Tibial artery (tissue), 4 donors: ENCODE measurements around the gene OAF.

ENCODE experiments used
- DNase-seq, 2 donors: peaks; one replicate each; pipeline ENCODE4 v3.0.0-alpha.2; 2019
- H3K27ac ChIP-seq, 2 donors: fragments of 200-600 bp; sonication (generic) in 1 of 2; 1 replicate in 1 of 2; 2 replicates in 1 of 2; pipeline ENCODE4 v1.5.1; 2018 to 2019; ENCODE audit warnings: mild to moderate bottlenecking in 1 of 2
- H3K27me3 ChIP-seq, 2 donors: fragments of 200-600 bp; sonication (generic) in 1 of 2; one replicate each; pipeline versions ENCODE4 v1.5.1 to v1.6.0; 2016 to 2019
- H3K36me3 ChIP-seq, 3 donors: fragments of 200-600 bp; sonication (generic) in 2 of 3; one replicate each; pipeline ENCODE4 v1.5.1; 2016 to 2019; ENCODE audit warnings: mild to moderate bottlenecking in 2 of 3
- H3K4me1 ChIP-seq, 4 donors: fragments of 200-600 bp; sonication (generic) in 2 of 4; 1 replicate in 3 of 4; 2 replicates in 1 of 4; pipeline ENCODE4 v1.5.1; 2016 to 2019
- H3K4me3 ChIP-seq, 2 donors: fragments of 200-600 bp; sonication (generic) in 1 of 2; 1 replicate in 1 of 2; 2 replicates in 1 of 2; pipeline ENCODE4 v1.5.1; 2018 to 2019; ENCODE audit warnings: mild to moderate bottlenecking in 2 of 2
- H3K9me3 ChIP-seq, 3 donors: fragments of 200-600 bp; sonication (generic) in 1 of 3; one replicate each; pipeline ENCODE4 v1.5.1; 2016 to 2019
- intact Hi-C: fragments of 100-400 bp; cut with DNase I; formaldehyde crosslinking; loops from one replicate; pipeline ENCODE4 v1.15.0; 2023; ENCODE audit warnings: low total_unique reads
- TF ChIP-seq, protein P1 (sequence below), 2 experiments: fragments of 200-600 bp in 1 of 2; fragments of 450-650 bp in 1 of 2; IDR thresholded peaks; one replicate each; pipeline ENCODE4 v1.5.1; 2017 to 2019; ENCODE audit warnings: antibody characterized with exemption in 2 of 2, mild to moderate bottlenecking in 1 of 2, moderate library complexity in 1 of 2

OAF gene

DNA sequence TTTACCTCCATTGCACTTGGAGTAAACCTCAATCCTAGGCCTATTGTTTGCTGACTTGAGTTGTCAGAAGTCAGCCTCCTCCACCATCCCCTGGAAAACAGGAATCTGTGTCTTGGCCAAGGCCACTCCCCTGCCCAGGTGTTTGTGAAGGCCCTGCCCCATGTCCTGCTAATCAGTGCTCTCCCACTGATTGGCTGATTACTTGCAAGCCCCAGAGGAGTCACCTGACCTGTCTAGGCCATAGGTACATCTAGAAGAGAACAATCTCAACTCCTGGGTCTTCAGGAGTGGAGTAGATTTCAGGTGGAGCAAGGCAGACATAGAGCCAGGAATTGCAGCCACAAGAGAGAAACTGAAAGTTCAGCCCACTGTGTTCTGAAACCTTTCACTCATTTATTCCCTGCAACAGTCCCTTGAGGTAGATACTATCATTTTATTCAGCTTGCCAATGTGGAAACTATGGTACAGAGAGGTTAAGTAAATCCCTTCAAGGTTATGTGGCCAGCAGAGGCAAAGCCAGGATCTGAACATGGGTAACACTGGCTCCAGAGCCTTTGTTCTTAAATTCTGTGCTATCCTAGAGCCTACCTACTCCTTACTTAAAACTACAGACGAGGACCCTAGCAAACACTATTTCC lies 10.4 kb downstream of the OAF start:
- no peak overlapping the region for H3K4me3 ChIP-seq
- intact Hi-C loops = no loop called here
- no peak for DNase-seq
- no peaks in the 10 kb centered on the region for H3K27me3 ChIP-seq
- TF ChIP-seq, protein P1, sequence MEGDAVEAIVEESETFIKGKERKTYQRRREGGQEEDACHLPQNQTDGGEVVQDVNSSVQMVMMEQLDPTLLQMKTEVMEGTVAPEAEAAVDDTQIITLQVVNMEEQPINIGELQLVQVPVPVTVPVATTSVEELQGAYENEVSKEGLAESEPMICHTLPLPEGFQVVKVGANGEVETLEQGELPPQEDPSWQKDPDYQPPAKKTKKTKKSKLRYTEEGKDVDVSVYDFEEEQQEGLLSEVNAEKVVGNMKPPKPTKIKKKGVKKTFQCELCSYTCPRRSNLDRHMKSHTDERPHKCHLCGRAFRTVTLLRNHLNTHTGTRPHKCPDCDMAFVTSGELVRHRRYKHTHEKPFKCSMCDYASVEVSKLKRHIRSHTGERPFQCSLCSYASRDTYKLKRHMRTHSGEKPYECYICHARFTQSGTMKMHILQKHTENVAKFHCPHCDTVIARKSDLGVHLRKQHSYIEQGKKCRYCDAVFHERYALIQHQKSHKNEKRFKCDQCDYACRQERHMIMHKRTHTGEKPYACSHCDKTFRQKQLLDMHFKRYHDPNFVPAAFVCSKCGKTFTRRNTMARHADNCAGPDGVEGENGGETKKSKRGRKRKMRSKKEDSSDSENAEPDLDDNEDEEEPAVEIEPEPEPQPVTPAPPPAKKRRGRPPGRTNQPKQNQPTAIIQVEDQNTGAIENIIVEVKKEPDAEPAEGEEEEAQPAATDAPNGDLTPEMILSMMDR (IDR thresholded peaks at IDR 0.05) = no peak
- no peaks in the 10 kb centered on the region for H3K36me3 ChIP-seq
- H3K4me1 ChIP-seq = peaks cover 0 to 18% (median 18%) of the 10 kb centered on the region in 4 donors
- no peaks in the 10 kb centered on the region for H3K9me3 ChIP-seq
- H3K27ac ChIP-seq = no peak overlapping the region

DNA sequence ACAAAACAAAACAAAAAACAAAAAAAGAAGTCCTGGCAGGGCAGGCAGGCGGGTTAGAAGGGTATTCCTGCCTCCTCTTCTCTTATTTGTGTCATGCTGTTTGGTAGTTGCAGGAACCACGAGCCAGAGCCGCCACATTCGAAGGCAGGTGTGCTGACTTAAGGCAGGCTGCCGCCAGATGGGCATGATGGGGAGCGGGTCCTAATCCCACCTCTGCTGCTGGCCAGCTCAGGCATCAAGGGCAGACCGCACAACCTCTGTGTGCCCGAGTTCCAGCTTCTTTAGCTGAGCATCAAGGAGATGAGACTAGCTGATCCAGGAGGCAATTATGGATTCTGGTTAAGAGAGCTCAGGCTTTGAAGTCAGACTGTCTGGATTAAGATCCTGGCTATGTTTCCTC lies 12.1 kb downstream of the OAF start:
- Histone ChIP-seq H3K9me3 (no peaks in the 10 kb centered on the region), H3K27ac (no peak overlapping the region), H3K4me3 (no peak overlapping the region), H3K36me3 (no peaks in the 10 kb centered on the region), H3K4me1 (peaks cover 0 to 15% (median 13%) of the 10 kb centered on the region in 4 donors), H3K27me3 (no peaks in the 10 kb centered on the region)
- no peak for DNase-seq
- intact Hi-C loops = no loop called here
- TF ChIP-seq, protein P1 (IDR thresholded peaks at IDR 0.05) = no peak

DNA sequence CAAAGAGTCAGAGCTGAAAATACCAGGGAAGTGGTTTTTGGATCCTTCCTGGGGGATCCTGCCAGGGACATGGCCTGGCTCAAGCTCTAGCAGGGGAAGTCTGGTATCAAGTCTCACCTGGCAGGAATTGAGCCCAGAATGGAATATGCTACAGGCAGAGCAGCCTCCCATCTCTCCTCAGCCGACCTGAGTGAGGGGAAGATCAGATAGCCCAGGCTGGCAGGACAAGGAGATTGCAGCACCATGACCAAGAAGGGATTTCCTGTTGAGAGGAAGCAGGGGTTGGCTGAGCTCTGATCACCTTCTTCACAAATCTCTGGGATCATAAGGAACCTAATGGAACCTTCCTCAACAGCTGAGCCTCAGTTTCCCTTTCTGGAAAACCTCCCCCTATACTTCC lies 13.0 kb downstream of the OAF start:
- H3K27ac ChIP-seq = no peak overlapping the region

DNA sequence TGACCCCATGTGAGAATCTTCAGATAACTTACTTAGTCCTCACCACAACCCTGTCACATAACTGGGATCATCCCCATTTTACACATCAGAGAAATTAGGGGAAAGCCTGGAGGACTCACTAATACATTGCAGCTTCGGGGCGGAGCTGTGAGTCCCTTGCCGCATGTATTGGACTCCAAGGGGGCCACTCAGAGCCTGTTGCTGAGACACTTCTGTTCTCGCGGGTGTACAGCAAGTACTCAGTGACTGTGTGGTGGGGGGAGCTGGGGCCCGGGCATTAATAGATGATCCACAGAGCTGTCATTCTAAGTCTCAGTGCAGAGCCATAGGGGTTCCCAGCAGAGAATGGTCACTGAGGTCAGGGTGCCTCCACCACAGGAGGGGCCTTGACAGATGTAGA lies 13.5 kb downstream of the OAF start:
- no peak for DNase-seq
- Histone ChIP-seq H3K9me3 (no peaks in the 10 kb centered on the region), H3K4me1 (peaks cover 0 to 3% (median 1%) of the 10 kb centered on the region in 4 donors), H3K36me3 (no peaks in the 10 kb centered on the region), H3K4me3 (no peak overlapping the region), H3K27ac (no peak overlapping the region), H3K27me3 (peaks cover 0 to 6% of the 10 kb centered on the region in 2 donors)
- TF ChIP-seq, protein P1 (IDR thresholded peaks at IDR 0.05) = no peak
- intact Hi-C loops = no loop called here

More for the DNA sequence above, 13.0 kb downstream of the OAF start:
- H3K4me3 ChIP-seq = no peak overlapping the region
- H3K27me3 ChIP-seq = peaks cover 0 to under 1% of the 10 kb centered on the region in 2 donors
- no peaks in the 10 kb centered on the region for H3K36me3 ChIP-seq
- peaks cover 0 to 6% (median 4%) of the 10 kb centered on the region in 4 donors for H3K4me1 ChIP-seq
- DNase-seq = no peak
- intact Hi-C loops = no loop called here
- TF ChIP-seq, protein P1 (IDR thresholded peaks at IDR 0.05) = no peak
- no peaks in the 10 kb centered on the region for H3K9me3 ChIP-seq

DNA sequence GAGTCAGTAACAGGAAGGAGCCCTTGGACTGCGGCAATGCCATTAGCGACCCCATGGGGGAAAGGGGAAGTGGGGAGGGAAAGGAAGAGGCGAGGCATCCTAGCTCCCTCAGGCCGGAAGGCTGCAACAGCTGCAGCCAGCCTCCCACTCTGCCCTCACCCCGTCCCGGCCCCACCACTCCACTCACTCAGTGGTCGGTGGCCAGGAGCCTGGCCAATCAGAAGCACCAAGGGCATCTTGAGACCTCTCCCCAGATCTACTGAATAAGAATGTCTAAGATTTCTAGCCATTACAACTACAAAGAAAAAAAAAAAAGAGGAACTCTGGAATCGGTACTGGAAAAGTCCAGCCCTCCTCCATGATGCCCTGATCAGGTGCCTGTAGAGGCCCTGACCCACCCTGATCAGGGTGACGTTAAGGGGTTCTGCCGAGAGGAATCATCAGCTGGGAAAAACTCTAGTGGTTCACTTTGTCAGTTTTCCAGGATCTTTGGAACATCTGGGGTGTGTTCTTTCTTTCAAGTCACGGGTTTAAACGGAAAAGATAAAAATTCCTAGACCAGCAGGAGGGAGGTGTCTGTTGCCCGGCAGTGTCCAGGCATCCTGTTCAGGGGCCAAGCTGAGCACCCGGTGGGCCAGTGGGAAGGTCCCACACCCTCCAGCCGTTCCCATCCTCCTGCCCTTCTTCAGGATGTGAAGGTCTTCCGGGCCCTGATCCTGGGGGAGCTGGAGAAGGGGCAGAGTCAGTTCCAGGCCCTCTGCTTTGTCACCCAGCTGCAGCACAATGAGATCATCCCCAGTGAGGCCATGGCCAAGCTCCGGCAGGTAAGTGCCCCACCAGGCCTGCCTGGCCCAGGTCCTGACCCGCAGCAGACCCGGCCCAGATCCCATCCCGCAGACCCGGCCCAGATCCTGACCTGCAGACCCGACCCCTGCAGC lies 14.4 kb downstream of the OAF start:
- no peak overlapping the region for H3K27ac ChIP-seq
- no peaks in the 10 kb centered on the region for H3K36me3 ChIP-seq
- H3K9me3 ChIP-seq = no peaks in the 10 kb centered on the region
- peaks cover 0 to 10% of the 10 kb centered on the region in 2 donors for H3K27me3 ChIP-seq
- TF ChIP-seq, protein P1 (IDR thresholded peaks at IDR 0.05) = no peak
- peaks cover 0 to 3% (median 1%) of the 10 kb centered on the region in 4 donors for H3K4me1 ChIP-seq
- H3K4me3 ChIP-seq = no peak overlapping the region
- intact Hi-C loops = no loop called here
- DNase-seq = no peak
